OCI-LY3 (cell line): ENCODE measurements around the gene SERGEF.

Experiments used
- CTCF ChIP-seq: fragments of 200-600, 300-600 bp; sonication (generic); IDR thresholded peaks from 2 replicates; pipeline ENCODE4 v1.5.1; 2014; ENCODE audit warnings: antibody characterized with exemption, low read length, low read depth
- EZH2phosphoT487 ChIP-seq: fragments of 200-600 bp; shearing (Covaris generic); IDR thresholded peaks from 2 replicates; pipeline ENCODE4 v1.6.1; 2018; ENCODE audit warnings: antibody characterized with exemption, mixed run types, low read depth

DNA sequence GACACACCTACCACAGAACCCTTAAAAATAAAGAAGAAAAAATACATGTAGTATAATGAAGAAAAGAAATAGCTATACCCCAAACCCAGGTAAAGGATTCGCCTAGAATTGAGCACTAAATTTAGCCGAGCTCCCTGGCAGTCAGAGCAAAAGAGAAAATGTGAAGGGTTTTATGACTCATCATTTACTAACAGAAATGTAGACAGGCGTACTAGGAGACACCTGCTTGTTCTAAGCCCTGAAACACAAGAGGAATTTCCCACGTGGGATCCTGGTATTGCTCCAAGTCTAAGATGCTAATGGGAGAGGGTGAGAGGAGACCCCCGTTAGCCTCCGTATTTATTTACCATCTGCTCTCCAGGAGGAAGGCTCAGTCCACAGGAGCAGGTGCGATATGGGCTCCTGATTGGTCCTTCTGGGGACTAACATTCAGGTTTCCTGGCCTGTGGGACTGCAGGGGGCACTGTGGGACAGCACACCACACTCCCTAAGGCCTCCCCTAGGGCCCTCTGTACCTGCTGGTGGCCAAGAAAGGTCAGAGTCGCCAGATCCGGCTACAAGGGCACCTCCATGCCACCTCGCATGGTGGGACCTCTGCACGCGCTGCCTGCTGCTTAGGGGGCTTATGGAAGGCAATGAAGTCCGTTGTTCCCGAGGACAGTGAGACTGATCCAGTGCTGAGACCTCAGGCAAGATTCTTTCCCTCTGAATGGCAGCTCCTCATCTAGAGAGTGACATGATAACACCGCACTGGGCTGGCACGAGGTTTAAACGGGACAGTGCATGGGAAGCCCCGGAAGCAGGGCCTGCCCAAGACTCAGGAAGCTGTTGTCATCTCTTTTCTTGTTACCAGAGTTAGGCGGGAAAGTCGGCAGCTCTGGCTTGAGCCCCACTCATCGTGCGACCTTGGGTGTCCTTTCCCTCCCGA, 252.5 kb downstream of the SERGEF start:
- no peak for TF ChIP-seq EZH2phosphoT487
- TF ChIP-seq CTCF: peak; percentile 72
